Endodermal cell (in vitro differentiated cells): ENCODE measurements around the gene OR2G6. TPM values are rescaled to one million over a fixed set of nuclear protein-coding genes. Genes with fewer than 3 reads are reported as not detected.
"Not testable (repeated sequence)": the region's sequence is repeated elsewhere in the genome, so short reads cannot be mapped to it uniquely, and the experiment has no call there.

Experiments used
- DNase-seq: peaks from one replicate; pipeline ENCODE4 v3.0.0-alpha.2; 2017
- H3K27ac ChIP-seq: 2 replicates; pipeline ENCODE4 v1.5.1; 2013; ENCODE audit warnings: mild to moderate bottlenecking, low read depth, low read length, moderate library complexity
- H3K27me3 ChIP-seq: 2 replicates; pipeline ENCODE4 v1.6.1; 2013; ENCODE audit warnings: mild to moderate bottlenecking, low read length, moderate library complexity; ENCODE audit not compliant: insufficient read depth, control insufficient read depth, poor library complexity, severe bottlenecking
- H3K36me3 ChIP-seq: 2 replicates; pipeline ENCODE4 v1.7.0; 2013; ENCODE audit warnings: mild to moderate bottlenecking, low read length, moderate library complexity; ENCODE audit not compliant: control insufficient read depth, insufficient read depth
- H3K4me1 ChIP-seq: one replicate; pipeline ENCODE4 v1.7.0; 2013; ENCODE audit warnings: low read length; ENCODE audit not compliant: control insufficient read depth, insufficient read depth
- H3K4me3 ChIP-seq: 2 replicates; pipeline ENCODE4 v1.5.1; 2013; ENCODE audit warnings: mild to moderate bottlenecking, low read length, moderate library complexity
- H3K9ac ChIP-seq: 2 replicates; pipeline ENCODE4 v1.6.1; 2013; ENCODE audit warnings: mild to moderate bottlenecking, low read length, moderate library complexity; ENCODE audit not compliant: poor library complexity, severe bottlenecking; ENCODE audit errors: extremely low read depth
- H3K9me3 ChIP-seq: 2 replicates; pipeline ENCODE4 v1.6.1; 2013; ENCODE audit warnings: mild to moderate bottlenecking, low read length, moderate library complexity; ENCODE audit not compliant: control insufficient read depth
- H3K27ac Mint-ChIP-seq: 2 replicates; pipeline ENCODE4 v1.8.0; 2020; ENCODE audit warnings: mixed read lengths
- H3K27me3 Mint-ChIP-seq: 2 replicates; pipeline ENCODE4 v1.8.0; 2021; ENCODE audit warnings: mild to moderate bottlenecking, mixed read lengths; ENCODE audit not compliant: insufficient read depth
- H3K36me3 Mint-ChIP-seq: 2 replicates; pipeline ENCODE4 v1.8.0; 2020; ENCODE audit warnings: low read depth, mixed read lengths
- H3K4me1 Mint-ChIP-seq: 2 replicates; pipeline ENCODE4 v1.8.0; 2020; ENCODE audit warnings: mixed read lengths
- H3K4me3 Mint-ChIP-seq: 2 replicates; pipeline ENCODE4 v1.8.0; 2020; ENCODE audit warnings: mild to moderate bottlenecking, moderate library complexity, mixed read lengths
- H3K9me3 Mint-ChIP-seq: 2 replicates; pipeline ENCODE4 v1.8.0; 2020; ENCODE audit warnings: mild to moderate bottlenecking, mixed read lengths
- WGBS, 2 experiments: methylation state at CpG; one replicate each; pipeline versions ENCODE4 v1.1.5 to v1.1.7; 2013; ENCODE audit warnings: missing lambda C conversion rate in 2 of 2, mixed read lengths in 1 of 2; ENCODE audit not compliant: insufficient coverage in 1 of 2, insufficient read length in 1 of 2; 5-methylcytosine and 5-hydroxymethylcytosine counted together
- total RNA-seq, 2 donors: library from RNA; stranded (reverse); fragmentation: NEBNext Ultra II Directional in 1 of 2; extraction: Animal tissue kit (Norgen Biotek cat#: 25700) in 1 of 2; gene quantifications; 2 replicates in 1 of 2; 3 replicates in 1 of 2; pipeline ENCODE4 v1.2.1, GENCODE V29; 2021

OR2G6 gene
- total RNA-seq, 2 donors from 2014 or later: not detected

- not testable (repeated sequence) for H3K27me3 Mint-ChIP-seq, H3K4me1 Mint-ChIP-seq, H3K4me3 Mint-ChIP-seq, H3K27ac ChIP-seq, H3K4me1 ChIP-seq, H3K36me3 Mint-ChIP-seq, H3K27ac Mint-ChIP-seq, H3K27me3 ChIP-seq, H3K9me3 ChIP-seq, H3K36me3 ChIP-seq, H3K9ac ChIP-seq, H3K4me3 ChIP-seq, DNase-seq
- 45 to 62% methylated on average over 4 to 12 of the region's 13 CpGs for WGBS, 2 experiments
- peaks cover 30% of the 10 kb centered on the region for H3K9me3 Mint-ChIP-seq
These were observed 25.9 kb upstream of the OR2G6 start for GRCh38 chr1:248481686-248482579.

- not testable (repeated sequence) for H3K27ac Mint-ChIP-seq, H3K4me1 ChIP-seq, H3K9ac ChIP-seq, H3K9me3 ChIP-seq, H3K36me3 Mint-ChIP-seq, H3K27me3 Mint-ChIP-seq, H3K27ac ChIP-seq, H3K27me3 ChIP-seq, DNase-seq, H3K9me3 Mint-ChIP-seq, H3K4me3 ChIP-seq, H3K4me3 Mint-ChIP-seq, H3K36me3 ChIP-seq, H3K4me1 Mint-ChIP-seq
- 88% methylated on average over 4 of the region's 6 CpGs; no CpG with 5 or more reads in 1 of the 2 experiments for WGBS, 2 experiments
These were observed 19.6 kb upstream of the OR2G6 start, which contains the start of gene OR2T5 for GRCh38 chr1:248488289-248488688. Gene OR2T5, plus strand, starts transcription at chr1:248488589. Its CDS starts 0 bp downstream, at chr1:248488589.

GRCh38 chr1:248496661-248497060, 11.2 kb upstream of the OR2G6 start:
- not testable (repeated sequence) for H3K27ac ChIP-seq, H3K9ac ChIP-seq, DNase-seq, H3K27me3 ChIP-seq, H3K9me3 ChIP-seq, H3K4me1 ChIP-seq, H3K4me1 Mint-ChIP-seq, H3K27me3 Mint-ChIP-seq, H3K4me3 ChIP-seq, H3K36me3 Mint-ChIP-seq, H3K27ac Mint-ChIP-seq, H3K4me3 Mint-ChIP-seq, H3K36me3 ChIP-seq
- WGBS, 2 experiments: no CpG with 5 or more reads among the region's 5 CpGs
- H3K9me3 Mint-ChIP-seq: peaks cover 21% of the 10 kb centered on the region

GRCh38 chr1:248500305-248501035, 7.4 kb upstream of the OR2G6 start:
- not testable (repeated sequence) for H3K4me1 Mint-ChIP-seq, H3K36me3 ChIP-seq, H3K4me3 Mint-ChIP-seq, H3K4me3 ChIP-seq, H3K9ac ChIP-seq, H3K27me3 ChIP-seq, DNase-seq, H3K27me3 Mint-ChIP-seq, H3K4me1 ChIP-seq, H3K27ac Mint-ChIP-seq, H3K9me3 ChIP-seq, H3K36me3 Mint-ChIP-seq, H3K27ac ChIP-seq
- peaks cover 19% of the 10 kb centered on the region for H3K9me3 Mint-ChIP-seq
- whole genome bisulfite sequencing, 2 experiments: 90% methylated on average over 1 of the region's 2 CpGs; no CpG with 5 or more reads in 1 of the 2 experiments

- H3K27me3 ChIP-seq, H3K9ac ChIP-seq, H3K4me3 ChIP-seq, H3K4me3 Mint-ChIP-seq, H3K36me3 ChIP-seq, H3K4me1 Mint-ChIP-seq, H3K36me3 Mint-ChIP-seq, H3K9me3 Mint-ChIP-seq, H3K4me1 ChIP-seq, DNase-seq, H3K27me3 Mint-ChIP-seq, H3K9me3 ChIP-seq, H3K27ac ChIP-seq, H3K27ac Mint-ChIP-seq: not testable (repeated sequence)
These were observed 2.3 kb downstream of the OR2G6 start for GRCh38 chr1:248510217-248510616.
